CD14-positive monocyte (primary cell): ENCODE measurements around the gene ITGA4. TPM values are rescaled to one million over a fixed set of nuclear protein-coding genes. Genes with fewer than 3 reads are reported as not detected.

Experiments
- DNase-seq, 3 donors: peaks; one replicate each; pipeline ENCODE4 v3.0.0-alpha.2; 2011 to 2022
- H2AFZ ChIP-seq: 2 replicates; pipeline ENCODE4 v1.6.0; 2012; ENCODE audit warnings: mild to moderate bottlenecking, low read depth, low read length, inconsistent platforms; ENCODE audit not compliant: insufficient read depth, poor library complexity, severe bottlenecking
- H3K27ac ChIP-seq, 2 donors: 1 replicate in 1 of 2; 2 replicates in 1 of 2; pipeline ENCODE4 v1.5.1; 2012 to 2013; ENCODE audit warnings: low read length in 2 of 2, control low read depth in 1 of 2, inconsistent platforms in 1 of 2, low read depth in 1 of 2, mild to moderate bottlenecking in 1 of 2
- H3K27me3 ChIP-seq, 2 donors: one replicate each; pipeline versions ENCODE4 v1.6.0 to v1.6.1; 2011 to 2013; ENCODE audit warnings: low read length in 2 of 2; ENCODE audit not compliant: control insufficient read depth in 2 of 2, insufficient read depth in 2 of 2
- H3K36me3 ChIP-seq, 2 donors: replicated peaks in 1 of 2; 1 replicate in 1 of 2; 2 replicates in 1 of 2; pipeline versions ENCODE4 v1.5.1 to v1.6.1; 2012 to 2013; ENCODE audit warnings: low read length in 2 of 2, control low read depth in 1 of 2, inconsistent platforms in 1 of 2, mild to moderate bottlenecking in 1 of 2; ENCODE audit not compliant: insufficient read depth in 2 of 2, control insufficient read depth in 1 of 2
- H3K4me1 ChIP-seq, 2 donors: 1 replicate in 1 of 2; 2 replicates in 1 of 2; pipeline versions ENCODE4 v1.5.1 to v1.6.1; 2012 to 2013; ENCODE audit warnings: low read length in 2 of 2, control low read depth in 1 of 2, inconsistent platforms in 1 of 2, mild to moderate bottlenecking in 1 of 2, moderate library complexity in 1 of 2; ENCODE audit not compliant: insufficient read depth in 2 of 2, control insufficient read depth in 1 of 2
- H3K4me2 ChIP-seq: replicated peaks from 2 replicates; pipeline ENCODE3; 2012; ENCODE audit warnings: low read length, moderate library complexity, mild to moderate bottlenecking; ENCODE audit not compliant: poor library complexity, severe bottlenecking; ENCODE audit errors: extremely low read depth
- H3K4me3 ChIP-seq, 3 experiments: fragments of 200-600 bp in 1 of 3; sonication (generic) in 1 of 3; replicated peaks in 1 of 3; 1 replicate in 2 of 3; 2 replicates in 1 of 3; pipeline ENCODE4 v1.5.1; 2011 to 2013; ENCODE audit warnings: low read length in 3 of 3, mild to moderate bottlenecking in 3 of 3, control low read depth in 2 of 3, low read depth in 2 of 3, inconsistent platforms in 1 of 3, moderate library complexity in 1 of 3
- H3K79me2 ChIP-seq: 2 replicates; pipeline ENCODE4 v1.6.0; 2012; ENCODE audit warnings: mild to moderate bottlenecking, control low read depth, inconsistent platforms, low read length, moderate library complexity; ENCODE audit not compliant: insufficient read depth
- H3K9ac ChIP-seq: 2 replicates; pipeline ENCODE4 v1.6.0; 2017; ENCODE audit warnings: low read length, mild to moderate bottlenecking; ENCODE audit not compliant: insufficient read depth, poor library complexity, severe bottlenecking
- H3K9me3 ChIP-seq, 2 donors: replicated peaks in 1 of 2; 1 replicate in 1 of 2; 2 replicates in 1 of 2; pipeline versions ENCODE4 v1.5.1 to v1.6.1; 2012 to 2013; ENCODE audit warnings: low read length in 2 of 2, control low read depth in 1 of 2; ENCODE audit not compliant: control insufficient read depth in 1 of 2, insufficient read depth in 1 of 2
- H4K20me1 ChIP-seq: 2 replicates; pipeline ENCODE4 v1.6.0; 2012; ENCODE audit warnings: mild to moderate bottlenecking, low read length, control low read depth, moderate library complexity; ENCODE audit not compliant: insufficient read depth
- H3K27ac Mint-ChIP-seq, 7 donors: one replicate each; pipeline ENCODE4 v1.8.0; 2020; ENCODE audit warnings: mild to moderate bottlenecking in 7 of 7, mixed read lengths in 7 of 7, moderate library complexity in 6 of 7, inconsistent platforms in 2 of 7
- H3K27me3 Mint-ChIP-seq, 3 donors: one replicate each; pipeline ENCODE4 v1.8.0; 2021 to 2022; ENCODE audit warnings: low read depth in 3 of 3, mild to moderate bottlenecking in 3 of 3, mixed read lengths in 3 of 3, moderate library complexity in 3 of 3, inconsistent platforms in 1 of 3
- H3K36me3 Mint-ChIP-seq, 2 donors: one replicate each; pipeline ENCODE4 v1.8.0; 2020; ENCODE audit warnings: mixed read lengths in 2 of 2, inconsistent platforms in 1 of 2, mild to moderate bottlenecking in 1 of 2
- H3K4me1 Mint-ChIP-seq: one replicate; pipeline ENCODE4 v1.8.0; 2020; ENCODE audit warnings: mild to moderate bottlenecking, mixed read lengths
- H3K4me3 Mint-ChIP-seq, 2 donors: one replicate each; pipeline ENCODE4 v1.8.0; 2020; ENCODE audit warnings: mild to moderate bottlenecking in 2 of 2, mixed read lengths in 2 of 2, moderate library complexity in 1 of 2
- H3K9me3 Mint-ChIP-seq, 7 donors: one replicate each; pipeline ENCODE4 v1.8.0; 2020 to 2022; ENCODE audit warnings: mixed read lengths in 7 of 7, mild to moderate bottlenecking in 6 of 7, moderate library complexity in 6 of 7, inconsistent platforms in 2 of 7
- CTCF ChIP-seq: fragments of 200-600 bp; IDR thresholded peaks from one replicate; pipeline ENCODE4 v1.8.0; 2022; ENCODE audit warnings: antibody characterized with exemption, mild to moderate bottlenecking
- WGBS: methylation state at CpG from one replicate; pipeline ENCODE4 v1.1.5; 2013; ENCODE audit warnings: missing lambda C conversion rate; ENCODE audit not compliant: insufficient coverage; 5-methylcytosine and 5-hydroxymethylcytosine counted together
- intact Hi-C, 2 donors: fragments of 100-400 bp; cut with micrococcal nuclease; formaldehyde crosslinking; loops; one replicate each; pipeline versions ENCODE4 v1.15.0 to v1.15.1; 2023
- polyA plus RNA-seq, 3 donors: library from polyadenylated mRNA; depleted of rRNA in 1 of 3; unstranded in 2 of 3; stranded (reverse) in 1 of 3; fragments of 300-500 nt in 2 of 3; fragments of >200 nt in 1 of 3; fragmentation: Illumina TruSeq in 2 of 3; gene quantifications; 1 replicate in 2 of 3; 2 replicates in 1 of 3; pipeline ENCODE4 v1.2.3, GENCODE V29; 2012 to 2021

ITGA4 gene
- polyA plus RNA-seq, 3 donors: 66.1 to 97.3 (median 84.1) TPM

- no peaks in the 10 kb centered on the region for H3K9me3 ChIP-seq
- no peak overlapping the region for H3K27ac ChIP-seq
- H3K4me3 ChIP-seq: no peak overlapping the region
- peak overlapping the region in 3 of 7 donors; percentile 4 to 58 (median 41) for H3K27ac Mint-ChIP-seq
- no peaks in the 10 kb centered on the region for H3K9me3 Mint-ChIP-seq
- intact Hi-C loops: loop anchor here in 1 of 2 donors (10.0 kb wide), 1 partner anchor 51 kb away; no protein-coding TSS in a partner anchor
- no peaks in the 10 kb centered on the region for H3K79me2 ChIP-seq
- peaks cover 0 to 6% of the 10 kb centered on the region in 2 donors for H3K4me1 ChIP-seq
- H3K27me3 ChIP-seq: no peaks in the 10 kb centered on the region
- no peak for TF ChIP-seq CTCF
- H2AFZ ChIP-seq: no peak overlapping the region
- H3K4me2 ChIP-seq: no peak overlapping the region
- H3K36me3 Mint-ChIP-seq: peaks cover 77 to 78% of the 10 kb centered on the region in 2 donors
- WGBS: 100% methylated on average over 1 of the region's 1 CpG
- H3K27me3 Mint-ChIP-seq: no peaks in the 10 kb centered on the region
- H3K9ac ChIP-seq: no peak overlapping the region
- peaks cover 10% of the 10 kb centered on the region for H3K4me1 Mint-ChIP-seq
- H3K36me3 ChIP-seq: peaks cover 91 to 98% of the 10 kb centered on the region in 2 donors
- H4K20me1 ChIP-seq: peaks cover 96% of the 10 kb centered on the region
- no peak for DNase-seq
- no peak overlapping the region for H3K4me3 Mint-ChIP-seq
Measured at GRCh38 chr2:181483876-181484275, 26.7 kb downstream of the ITGA4 start.

GRCh38 chr2:181484851-181485637 is 27.9 kb downstream of the ITGA4 start:
- Mint-ChIP-seq H3K27me3 (peaks cover 0 to 1% (median 0%) of the 10 kb centered on the region in 3 donors), H3K36me3 (peaks cover 82% of the 10 kb centered on the region in 2 donors), H3K27ac (no peak overlapping the region), H3K4me1 (peaks cover 10% of the 10 kb centered on the region), H3K9me3 (no peaks in the 10 kb centered on the region), H3K4me3 (no peak overlapping the region)
- no peak overlapping the region for H3K9ac ChIP-seq
- peaks cover 0 to 6% of the 10 kb centered on the region in 2 donors for H3K4me1 ChIP-seq
- intact Hi-C loops: loop anchor here in 1 of 2 donors (10.0 kb wide), 1 partner anchor 50 kb away; no protein-coding TSS in a partner anchor
- no peaks in the 10 kb centered on the region for H3K9me3 ChIP-seq
- H2AFZ ChIP-seq: no peak overlapping the region
- H3K4me3 ChIP-seq: no peak overlapping the region
- no CpG with 5 or more reads among the region's 5 CpGs for WGBS
- no peak for DNase-seq
- H3K27ac ChIP-seq: no peak overlapping the region
- peaks cover 89 to 97% of the 10 kb centered on the region in 2 donors for H3K36me3 ChIP-seq
- no peak for TF ChIP-seq CTCF
- H3K4me2 ChIP-seq: no peak overlapping the region
- peaks cover 89% of the 10 kb centered on the region for H4K20me1 ChIP-seq
- H3K79me2 ChIP-seq: no peaks in the 10 kb centered on the region
- no peaks in the 10 kb centered on the region for H3K27me3 ChIP-seq
